HG03095 (cell line): ENCODE results near the gene IQSEC3.

Source experiments
- ATAC-seq: cut with Tn5 transposase; IDR thresholded peaks from one replicate; pipeline ENCODE4 v1.9.1; 2021; ENCODE audit warnings: moderate library complexity; ENCODE audit not compliant: unreplicated experiment

The IQSEC3 gene

GRCh38 chr12:195951-196350 is 129.4 kb downstream of the IQSEC3 start:
- ATAC-seq: no peak

- ATAC-seq: no peak
Measured at GRCh38 chr12:196436-196835, 129.9 kb downstream of the IQSEC3 start.

DNA sequence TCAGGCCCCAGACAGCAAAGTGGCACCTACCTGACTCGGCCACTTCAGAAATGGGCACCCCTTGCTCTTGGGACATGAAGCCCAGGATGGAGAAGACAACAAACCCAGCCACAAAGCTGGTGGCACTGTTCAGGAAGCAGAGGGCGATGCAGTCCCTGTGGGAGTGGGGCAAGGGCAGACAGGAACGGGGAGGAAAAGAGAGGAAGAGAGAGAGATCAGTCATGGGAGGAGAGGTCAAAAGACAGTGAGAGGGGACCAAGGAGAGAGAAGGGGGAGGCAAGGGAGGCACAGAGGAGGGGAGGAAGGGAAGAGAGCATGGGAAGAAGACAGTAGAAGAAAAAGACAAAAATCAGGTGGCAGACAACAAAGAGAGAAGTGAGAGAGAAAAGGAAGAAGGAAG is 130.8 kb downstream of the IQSEC3 start:
- no peak for ATAC-seq

DNA sequence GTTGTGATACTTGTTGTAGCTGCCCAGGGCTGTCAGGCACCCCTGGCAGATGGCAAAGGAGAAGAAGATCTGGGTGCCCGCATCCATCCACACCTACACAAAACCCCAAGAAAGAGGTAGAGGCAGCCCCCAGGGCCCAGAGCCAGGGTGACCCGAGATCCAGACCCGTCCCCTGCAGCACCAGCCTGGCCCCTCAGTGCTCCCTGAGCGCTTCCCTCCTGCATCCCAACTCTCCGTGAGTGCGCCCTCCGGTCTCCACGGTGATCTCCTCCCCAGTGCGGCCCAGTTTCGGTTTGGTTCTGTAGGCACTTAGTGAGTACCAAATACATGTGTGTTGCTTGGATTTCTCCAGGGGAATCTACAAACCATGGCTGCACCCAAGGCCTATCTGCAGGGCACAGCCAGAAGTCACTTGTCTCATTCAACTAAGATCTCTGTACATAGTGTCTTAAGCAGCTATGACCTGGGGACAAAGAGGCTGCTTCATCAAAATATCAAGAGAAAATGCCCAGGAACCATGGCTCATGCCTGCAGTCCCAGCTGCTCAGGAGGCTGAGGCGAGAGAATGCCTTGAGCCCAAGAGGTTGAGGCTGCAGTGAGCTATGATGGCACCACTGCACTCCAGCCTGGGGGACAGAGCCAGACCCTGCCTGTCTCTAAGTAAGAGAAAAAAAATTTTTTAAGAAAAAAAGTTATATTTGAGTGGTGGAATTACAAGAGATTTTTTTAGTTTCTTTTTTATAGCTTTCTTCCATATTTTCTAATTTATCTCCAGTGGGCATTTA is 131.5 kb downstream of the IQSEC3 start:
- ATAC-seq: no peak

DNA sequence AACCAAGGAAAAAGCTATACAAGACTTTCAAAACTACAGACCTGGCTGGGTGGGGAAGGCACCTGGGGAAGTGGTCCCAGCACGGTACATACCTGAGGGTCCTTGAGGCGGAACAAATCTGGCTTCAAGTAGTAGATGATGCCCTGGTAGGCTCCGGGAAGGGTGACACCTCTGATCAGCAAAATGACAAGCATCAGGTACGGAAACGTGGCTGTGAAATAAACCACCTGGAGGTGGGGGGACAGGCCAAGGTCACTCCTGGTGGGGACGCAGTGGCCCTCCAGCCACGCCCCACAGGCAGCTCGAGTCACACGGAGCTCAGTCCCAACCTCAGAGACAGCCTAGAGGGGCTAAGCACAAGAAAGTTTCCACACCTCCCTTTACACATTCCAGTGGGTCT is 132.1 kb downstream of the IQSEC3 start:
- no peak for ATAC-seq

GRCh38 chr12:201361-201760 is 134.8 kb downstream of the IQSEC3 start:
- ATAC-seq: no peak

DNA sequence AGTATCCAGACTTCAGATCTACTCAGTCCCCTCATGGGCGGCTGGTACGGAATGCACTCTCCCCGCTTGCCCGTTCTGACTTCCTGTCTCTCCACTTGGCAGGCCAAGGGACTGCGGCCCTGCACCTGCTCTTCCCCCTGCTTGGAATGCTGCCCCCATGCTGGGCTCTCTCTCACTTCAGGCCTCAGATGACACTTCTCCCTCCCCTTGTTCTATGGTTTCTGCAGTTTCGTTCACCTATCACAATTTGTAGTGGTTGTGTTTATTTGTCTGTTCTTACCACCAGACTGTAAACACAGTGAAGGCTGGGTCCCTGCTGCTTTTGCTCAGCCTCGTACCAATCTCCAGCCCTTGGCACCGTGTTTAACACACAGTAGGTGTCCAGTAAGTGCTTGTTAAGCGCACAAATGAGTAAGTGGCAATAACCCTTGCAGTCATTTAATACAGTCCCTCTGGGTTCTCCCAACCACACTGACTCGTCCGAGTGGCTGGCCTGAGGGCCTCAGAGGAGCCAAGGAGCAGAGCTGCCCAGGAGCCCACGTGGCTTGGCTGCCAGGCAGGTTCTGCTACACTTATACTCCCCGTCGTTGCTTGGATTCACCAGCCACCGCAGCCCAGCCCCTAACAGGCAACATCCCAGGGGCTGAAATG is 135.6 kb downstream of the IQSEC3 start:
- no peak for ATAC-seq

- ATAC-seq: no peak
Measured at GRCh38 chr12:203074-203461, 136.5 kb downstream of the IQSEC3 start.

DNA sequence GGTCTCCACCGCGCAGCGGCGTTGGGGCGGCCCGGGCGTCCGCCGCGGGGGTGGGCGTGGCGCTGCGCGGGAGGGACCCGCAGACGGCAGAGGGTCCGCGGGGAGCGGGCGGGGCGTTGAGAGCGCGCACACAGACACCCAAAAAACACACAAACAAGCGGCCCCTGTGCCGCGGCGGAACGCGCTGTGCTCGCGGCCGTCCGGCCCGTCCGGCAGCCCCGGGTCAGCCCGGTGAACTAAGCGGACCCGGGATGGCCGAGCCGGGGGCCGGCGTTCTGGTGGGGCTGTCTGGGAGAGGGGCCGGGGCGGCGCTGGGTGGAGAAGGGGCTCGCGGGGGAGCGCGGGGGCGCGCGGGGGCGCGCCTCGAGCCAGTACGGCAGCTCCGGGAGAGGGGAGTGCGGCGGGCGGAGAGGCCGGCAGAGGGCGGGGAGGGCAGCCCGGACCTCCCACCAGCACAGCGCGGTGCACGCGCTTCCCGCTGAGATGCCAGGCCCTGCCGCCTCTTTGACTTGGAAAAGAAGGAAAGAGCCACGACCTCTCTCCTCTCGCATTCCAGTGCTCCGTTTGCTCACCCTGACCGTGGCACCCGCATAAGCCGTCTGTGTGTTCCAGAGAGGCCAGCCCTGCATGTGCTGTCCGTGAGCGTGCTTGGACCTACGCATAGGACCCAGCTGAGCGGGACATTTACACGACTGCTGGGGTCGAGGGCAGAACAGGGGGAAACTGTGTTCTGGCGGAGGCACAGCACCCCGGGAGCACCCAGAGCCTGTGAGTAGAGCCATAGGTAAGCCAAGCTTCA is 137.1 kb downstream of the IQSEC3 start:
- ATAC-seq: no peak

DNA sequence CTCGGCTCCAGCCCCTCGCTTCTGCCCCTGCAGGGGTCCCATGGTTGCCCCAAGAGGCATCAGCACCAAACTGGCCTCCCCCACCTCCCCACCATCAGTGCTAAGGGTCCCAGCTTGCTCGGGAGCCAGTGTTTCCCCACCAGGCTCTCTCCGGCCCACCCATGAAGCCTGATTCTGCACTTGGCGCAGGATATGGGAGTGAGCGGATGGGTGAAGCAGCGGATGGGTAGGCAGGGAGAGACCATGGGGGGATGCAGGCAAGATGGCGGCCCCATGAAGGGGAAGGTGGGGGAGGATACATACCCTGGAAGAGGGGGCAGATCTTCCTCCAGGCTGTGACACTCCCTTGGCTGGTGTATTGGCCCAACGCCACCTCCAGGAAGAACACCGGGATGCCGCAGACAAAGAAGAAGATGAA is 137.7 kb downstream of the IQSEC3 start:
- ATAC-seq: no peak

- ATAC-seq: no peak
Measured at GRCh38 chr12:205026-205425, 138.5 kb downstream of the IQSEC3 start.

DNA sequence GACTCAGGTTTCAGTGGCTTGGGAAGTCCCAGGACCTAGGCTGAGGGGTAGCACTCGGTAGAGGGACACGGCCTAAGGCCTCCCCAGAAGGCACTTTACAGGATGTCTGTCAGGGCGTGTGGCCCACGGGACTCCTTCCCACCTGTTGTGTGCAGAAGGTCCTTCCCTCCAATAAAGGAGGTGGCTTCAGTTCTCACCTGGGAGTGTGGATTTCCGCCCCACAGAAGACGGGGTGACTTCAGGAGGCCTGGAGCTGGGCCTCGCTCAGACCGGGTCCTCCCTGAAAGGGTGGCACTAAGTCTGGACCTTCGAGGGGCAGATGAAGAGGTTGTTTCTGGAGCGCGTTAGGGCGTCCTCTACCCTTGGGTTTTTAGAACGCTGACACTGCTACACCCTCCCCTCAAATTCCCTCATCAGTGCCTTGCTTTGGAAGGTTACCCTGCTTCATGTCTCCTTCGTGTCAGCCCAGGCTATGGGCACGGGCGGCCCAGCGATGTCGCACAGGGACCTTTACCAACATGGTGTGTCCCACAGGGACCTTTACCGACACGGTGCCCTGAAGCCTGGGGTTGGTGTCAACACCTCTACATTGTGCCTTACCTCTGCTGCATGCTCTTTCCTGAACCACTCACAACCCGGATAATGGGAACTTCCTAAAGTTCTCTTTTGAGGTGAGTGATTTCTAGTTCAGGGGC is 140.3 kb downstream of the IQSEC3 start:
- no peak for ATAC-seq

GRCh38 chr12:207804-208203 is 141.2 kb downstream of the IQSEC3 start:
- ATAC-seq: no peak

- no peak for ATAC-seq
Measured at GRCh38 chr12:208813-209212, 142.2 kb downstream of the IQSEC3 start.

- no peak for ATAC-seq
Measured at GRCh38 chr12:209246-209645, 142.7 kb downstream of the IQSEC3 start.

DNA sequence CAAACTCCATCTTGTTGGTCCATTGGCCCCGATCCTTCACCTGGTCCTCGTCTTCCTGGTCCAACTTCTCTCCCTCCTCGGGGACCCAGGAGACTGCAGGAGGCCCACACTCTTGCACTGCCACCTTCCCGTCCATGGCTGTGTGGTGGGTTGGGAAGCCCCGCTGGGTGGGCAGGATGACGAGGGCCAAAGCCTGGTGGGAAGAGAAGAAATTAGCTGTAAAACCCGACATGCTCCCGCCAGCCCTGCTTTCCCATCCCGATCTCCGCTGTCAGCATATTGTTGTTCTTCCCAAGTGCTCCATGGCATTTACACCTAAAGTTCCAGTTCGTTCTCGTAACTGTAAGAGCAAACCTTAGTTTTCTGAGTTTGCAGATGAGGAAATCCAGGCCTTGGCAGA is 143.3 kb downstream of the IQSEC3 start:
- ATAC-seq: no peak

GRCh38 chr12:210277-211141 is 143.9 kb downstream of the IQSEC3 start:
- no peak for ATAC-seq

DNA sequence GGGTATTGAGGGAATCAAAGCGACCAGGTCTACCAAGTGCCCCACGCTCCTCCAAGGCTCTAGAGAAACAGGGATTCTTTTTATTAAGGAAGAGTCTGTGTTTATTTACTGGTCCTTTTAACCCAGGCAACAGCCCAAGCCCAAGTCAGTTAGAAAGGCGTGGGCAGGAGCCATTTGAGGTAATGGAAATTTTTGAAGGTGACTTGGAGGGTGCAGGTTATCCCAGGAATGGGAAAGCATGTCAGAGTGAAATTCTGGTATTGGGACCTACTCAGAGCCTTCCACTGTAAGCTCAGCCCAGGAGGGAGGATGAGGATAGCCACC is 144.5 kb downstream of the IQSEC3 start:
- ATAC-seq: no peak

- ATAC-seq: no peak
Measured at GRCh38 chr12:211639-212414, 145.3 kb downstream of the IQSEC3 start.

GRCh38 chr12:212415-212714 is 145.8 kb downstream of the IQSEC3 start:
- ATAC-seq: no peak
